Breast epithelium (tissue), 4 donors: ENCODE measurements around the gene LY6G5B. TPM values are rescaled to one million over a fixed set of nuclear protein-coding genes. Genes with fewer than 3 reads are reported as not detected.

ENCODE experiments used
- DNase-seq, 2 donors: peaks; one replicate each; pipeline ENCODE4 v3.0.0-alpha.2; 2019; ENCODE audit warnings: low spot score in 2 of 2
- H3K27ac ChIP-seq, 2 donors: fragments of 200-600 bp; sonication (generic) in 1 of 2; one replicate each; pipeline ENCODE4 v1.5.1; 2016 to 2019; ENCODE audit warnings: mild to moderate bottlenecking in 1 of 2
- H3K27me3 ChIP-seq, 2 donors: fragments of 200-600 bp; sonication (generic) in 1 of 2; one replicate each; pipeline versions ENCODE4 v1.5.1 to v1.6.0; 2017 to 2019; ENCODE audit warnings: control low read depth in 1 of 2, mild to moderate bottlenecking in 1 of 2
- H3K36me3 ChIP-seq: fragments of 200-600 bp; one replicate; pipeline ENCODE4 v1.5.1; 2019
- H3K4me1 ChIP-seq, 2 donors: fragments of 200-600 bp; sonication (generic); one replicate each; pipeline ENCODE4 v1.5.1; 2016 to 2019; ENCODE audit warnings: control low read depth in 1 of 2
- H3K4me3 ChIP-seq, 3 donors: fragments of 200-600 bp; sonication (generic); 1 replicate in 2 of 3; 2 replicates in 1 of 3; pipeline ENCODE4 v1.5.1; 2016 to 2019; ENCODE audit warnings: mild to moderate bottlenecking in 3 of 3, moderate library complexity in 2 of 3
- H3K9me3 ChIP-seq, 2 donors: fragments of 200-600 bp; sonication (generic) in 1 of 2; one replicate each; pipeline ENCODE4 v1.5.1; 2016 to 2019; ENCODE audit warnings: control low read depth in 1 of 2
- POLR2A ChIP-seq: fragments of 450-650 bp; IDR thresholded peaks from one replicate; pipeline ENCODE4 v1.6.1; 2016; ENCODE audit warnings: antibody characterized with exemption, mild to moderate bottlenecking, moderate library complexity
- POLR2AphosphoS5 ChIP-seq, 3 donors: sonication (generic); formaldehyde crosslinking; IDR thresholded peaks; one replicate each; pipeline ENCODE4 v1.6.1; 2017; ENCODE audit warnings: antibody characterized with exemption in 3 of 3
- intact Hi-C: fragments of 100-400 bp; cut with DNase I; formaldehyde crosslinking; loops from one replicate; pipeline ENCODE4 v1.15.1; 2023; ENCODE audit warnings: low total_unique reads
- total RNA-seq, 3 donors: library from RNA; depleted of rRNA; stranded (reverse); fragments of >200 nt; gene quantifications; one replicate each; pipeline ENCODE4 v1.1.0, GENCODE V29; 2016
- TF ChIP-seq, protein P1 (sequence below), 3 donors: fragments of 450-650 bp; IDR thresholded peaks; one replicate each; pipeline ENCODE4 v1.5.1; 2016 to 2017; ENCODE audit warnings: antibody characterized with exemption in 3 of 3, mild to moderate bottlenecking in 3 of 3, moderate library complexity in 3 of 3

Gene LY6G5B, protein sequence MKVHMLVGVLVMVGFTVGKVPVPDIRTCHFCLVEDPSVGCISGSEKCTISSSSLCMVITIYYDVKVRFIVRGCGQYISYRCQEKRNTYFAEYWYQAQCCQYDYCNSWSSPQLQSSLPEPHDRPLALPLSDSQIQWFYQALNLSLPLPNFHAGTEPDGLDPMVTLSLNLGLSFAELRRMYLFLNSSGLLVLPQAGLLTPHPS
- 10 to 100 TPM in 1 of 3 donors, 1 to 10 TPM in 2; 6.2 to 12.7 (median 8.5) TPM for total RNA-seq

DNA sequence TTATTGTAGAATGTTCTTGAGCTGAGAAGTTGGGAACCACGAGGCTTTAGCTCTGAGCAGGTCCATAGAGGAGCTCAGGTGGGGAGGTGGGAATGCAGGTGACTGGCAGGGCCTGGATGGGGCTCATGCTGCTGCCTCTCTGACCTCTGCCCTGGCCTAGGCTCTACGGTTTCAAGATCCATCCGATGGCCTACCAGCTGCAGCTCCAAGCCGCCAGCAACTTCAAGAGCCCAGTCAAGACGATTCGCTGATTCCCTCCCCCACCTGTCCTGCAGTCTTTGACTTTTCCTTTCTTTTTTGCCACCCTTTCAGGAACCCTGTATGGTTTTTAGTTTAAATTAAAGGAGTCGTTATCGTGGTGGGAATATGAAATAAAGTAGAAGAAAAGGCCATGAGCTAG lies at the start of gene LY6G5B:
Gene LY6G5B (plus strand): TSS at position 301 of the 400 bp plus-strand sequence. CDS start 975 bp downstream, outside the sequence.
- intact Hi-C loops, result no loop called here
- no peak within 1 kb of the TSS for H3K27ac ChIP-seq
- H3K4me1 ChIP-seq, result peaks cover 7 to 12% of the 10 kb centered on the region in 2 donors
- H3K4me3 ChIP-seq, result no peak within 1 kb of the TSS
- no peaks in the 10 kb centered on the region for H3K36me3 ChIP-seq
- no peaks in the 10 kb centered on the region for H3K9me3 ChIP-seq
- TF ChIP-seq POLR2AphosphoS5 (IDR thresholded peaks at IDR 0.05) (no peak), POLR2A (no peak)
- TF ChIP-seq, protein P1, sequence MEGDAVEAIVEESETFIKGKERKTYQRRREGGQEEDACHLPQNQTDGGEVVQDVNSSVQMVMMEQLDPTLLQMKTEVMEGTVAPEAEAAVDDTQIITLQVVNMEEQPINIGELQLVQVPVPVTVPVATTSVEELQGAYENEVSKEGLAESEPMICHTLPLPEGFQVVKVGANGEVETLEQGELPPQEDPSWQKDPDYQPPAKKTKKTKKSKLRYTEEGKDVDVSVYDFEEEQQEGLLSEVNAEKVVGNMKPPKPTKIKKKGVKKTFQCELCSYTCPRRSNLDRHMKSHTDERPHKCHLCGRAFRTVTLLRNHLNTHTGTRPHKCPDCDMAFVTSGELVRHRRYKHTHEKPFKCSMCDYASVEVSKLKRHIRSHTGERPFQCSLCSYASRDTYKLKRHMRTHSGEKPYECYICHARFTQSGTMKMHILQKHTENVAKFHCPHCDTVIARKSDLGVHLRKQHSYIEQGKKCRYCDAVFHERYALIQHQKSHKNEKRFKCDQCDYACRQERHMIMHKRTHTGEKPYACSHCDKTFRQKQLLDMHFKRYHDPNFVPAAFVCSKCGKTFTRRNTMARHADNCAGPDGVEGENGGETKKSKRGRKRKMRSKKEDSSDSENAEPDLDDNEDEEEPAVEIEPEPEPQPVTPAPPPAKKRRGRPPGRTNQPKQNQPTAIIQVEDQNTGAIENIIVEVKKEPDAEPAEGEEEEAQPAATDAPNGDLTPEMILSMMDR (IDR thresholded peaks at IDR 0.05), result no peak
- H3K27me3 ChIP-seq, result no peaks in the 10 kb centered on the region
- no peak for DNase-seq

DNA sequence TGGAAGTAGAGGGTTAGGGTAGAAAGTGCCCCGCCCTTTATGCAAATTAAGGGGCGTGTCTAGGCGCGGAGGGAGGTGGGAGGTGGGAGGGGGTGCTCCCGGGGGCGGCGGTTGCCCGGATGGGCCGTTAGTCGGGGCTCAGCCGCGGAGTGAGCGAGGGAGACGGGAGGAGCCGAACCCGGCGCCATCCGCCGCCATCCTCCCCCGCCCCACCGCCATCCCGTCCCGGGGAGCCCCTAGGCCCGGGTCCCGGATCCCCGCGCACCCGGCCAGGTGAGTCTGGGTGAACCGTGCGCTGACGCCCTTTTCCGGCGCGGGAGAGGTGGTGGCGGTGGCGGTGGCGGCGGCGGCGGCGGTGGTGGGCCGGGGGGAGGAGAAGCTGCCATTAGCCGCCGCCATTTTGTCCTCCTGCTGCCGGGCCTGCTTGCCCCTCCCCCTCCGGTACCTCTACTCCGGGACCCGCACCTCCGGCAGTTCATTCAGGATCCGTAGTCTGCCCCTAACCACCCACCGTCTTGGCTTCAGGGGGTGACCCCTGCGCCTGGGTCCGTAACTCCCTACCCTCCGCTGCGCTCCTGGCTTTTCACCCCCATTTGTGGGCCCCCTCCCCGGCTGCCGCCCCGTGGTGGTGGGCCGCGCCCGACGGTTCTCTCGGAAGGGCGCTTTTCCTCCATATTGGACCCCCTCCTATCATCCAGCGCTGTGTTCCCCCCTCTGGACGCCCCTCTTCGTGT lies 49.0 kb upstream of the LY6G5B start, which contains the start of gene PRRC2A:
Gene PRRC2A (plus strand): TSS at position 130 of the 734 bp plus-strand sequence. CDS start 2,075 bp downstream, outside the sequence.
- TF ChIP-seq POLR2A (peak; percentile 85), POLR2AphosphoS5 (IDR thresholded peaks at IDR 0.05) (peak in 2 of 3 donors; percentile 37 to 45)
- TF ChIP-seq, protein P1 (IDR thresholded peaks at IDR 0.05), result no peak
- DNase-seq, result peak; percentile 76 to 96
- peaks cover 8 to 10% of the 10 kb centered on the region in 2 donors for H3K4me1 ChIP-seq
- no peaks in the 10 kb centered on the region for H3K27me3 ChIP-seq
- intact Hi-C loops, result no loop called here
- peaks cover 12% of the 10 kb centered on the region for H3K36me3 ChIP-seq
- peak within 1 kb of the TSS; percentile 79 to 93 (median 89) for H3K4me3 ChIP-seq
- H3K9me3 ChIP-seq, result no peaks in the 10 kb centered on the region
- H3K27ac ChIP-seq, result peak within 1 kb of the TSS; percentile 99

DNA sequence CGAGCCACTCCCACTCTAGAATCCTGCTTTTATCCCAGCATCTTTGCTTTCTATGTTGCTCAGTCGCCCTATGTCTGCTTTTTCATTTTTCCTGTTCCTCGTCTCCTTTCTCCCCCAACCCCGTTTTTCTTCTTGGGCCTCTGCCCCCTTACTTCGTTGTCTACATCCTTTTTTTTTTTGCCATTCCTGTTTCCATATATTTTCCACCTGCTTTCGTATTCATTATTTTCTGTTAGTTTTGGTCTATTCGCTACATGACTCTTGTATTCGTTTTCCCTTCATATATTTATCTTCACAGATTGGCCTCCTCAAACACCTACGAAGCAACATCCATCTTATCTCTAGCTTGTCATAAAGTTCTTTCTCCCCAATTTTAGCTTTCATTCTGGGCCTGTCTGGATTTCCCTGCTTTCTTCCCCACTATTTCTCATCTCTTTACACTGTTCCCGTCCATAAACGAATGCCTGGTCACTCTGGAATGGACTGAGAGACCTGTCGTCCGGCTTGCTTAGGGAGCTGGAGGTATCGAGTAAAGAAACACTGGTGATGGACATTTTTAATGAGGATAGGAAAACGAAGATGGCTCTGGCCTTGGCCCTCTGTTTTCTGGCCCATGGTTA lies 48.3 kb upstream of the LY6G5B start:
- DNase-seq, result no peak
- Histone ChIP-seq H3K4me1 (peaks cover 8 to 10% of the 10 kb centered on the region in 2 donors), H3K4me3 (peak overlapping the region; percentile 79 to 93 (median 89)), H3K9me3 (no peaks in the 10 kb centered on the region), H3K27me3 (no peaks in the 10 kb centered on the region), H3K27ac (peak overlapping the region; percentile 99), H3K36me3 (peaks cover 12% of the 10 kb centered on the region)
- intact Hi-C loops, result no loop called here
- TF ChIP-seq, protein P1 (IDR thresholded peaks at IDR 0.05), result no peak
- TF ChIP-seq POLR2AphosphoS5 (IDR thresholded peaks at IDR 0.05) (no peak), POLR2A (no peak)

DNA sequence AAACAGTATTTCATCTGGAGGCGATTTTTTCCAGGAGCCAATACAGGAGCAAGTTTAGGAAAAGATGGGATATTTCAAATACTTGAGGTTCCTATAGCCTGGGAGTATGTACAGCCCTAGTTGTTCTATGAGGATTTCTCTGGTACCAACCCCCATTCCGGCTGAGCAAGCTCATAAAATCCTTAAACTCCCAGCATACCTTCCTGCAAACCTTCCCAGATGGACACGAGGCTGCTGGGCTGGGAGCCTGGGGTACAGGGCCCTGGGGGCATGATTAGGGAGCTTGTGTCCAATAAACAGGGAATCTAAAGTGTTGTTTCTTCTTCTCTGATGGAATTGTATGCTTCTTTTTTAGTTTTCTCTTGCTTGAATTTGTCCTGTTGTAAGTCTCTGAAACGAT lies 47.8 kb upstream of the LY6G5B start:
- Histone ChIP-seq H3K9me3 (no peaks in the 10 kb centered on the region), H3K4me3 (peak overlapping the region; percentile 79 to 93 (median 89)), H3K27me3 (no peaks in the 10 kb centered on the region), H3K27ac (peak overlapping the region; percentile 99), H3K4me1 (peaks cover 8 to 10% of the 10 kb centered on the region in 2 donors), H3K36me3 (peaks cover 16% of the 10 kb centered on the region)
- no peak for TF ChIP-seq POLR2A
- TF ChIP-seq, protein P1 (IDR thresholded peaks at IDR 0.05), result no peak
- TF ChIP-seq POLR2AphosphoS5 (IDR thresholded peaks at IDR 0.05), result no peak
- intact Hi-C loops, result no loop called here
- DNase-seq, result no peak
